ENCODE data around the gene FOXRED2.
"Not testable (repeated sequence)": the region's sequence is repeated elsewhere in the genome, so short reads cannot be mapped to it uniquely, and the experiment has no call there.

The FOXRED2 gene

GRCh38 chr22:36506637-36507517 is at the start of gene FOXRED2:
TSS of gene FOXRED2 (minus strand) at chr22:36507040. CDS start at chr22:36506422, 618 bp downstream.
- peak; percentile 83 to 94 (median 88) for DNase-seq

DNA sequence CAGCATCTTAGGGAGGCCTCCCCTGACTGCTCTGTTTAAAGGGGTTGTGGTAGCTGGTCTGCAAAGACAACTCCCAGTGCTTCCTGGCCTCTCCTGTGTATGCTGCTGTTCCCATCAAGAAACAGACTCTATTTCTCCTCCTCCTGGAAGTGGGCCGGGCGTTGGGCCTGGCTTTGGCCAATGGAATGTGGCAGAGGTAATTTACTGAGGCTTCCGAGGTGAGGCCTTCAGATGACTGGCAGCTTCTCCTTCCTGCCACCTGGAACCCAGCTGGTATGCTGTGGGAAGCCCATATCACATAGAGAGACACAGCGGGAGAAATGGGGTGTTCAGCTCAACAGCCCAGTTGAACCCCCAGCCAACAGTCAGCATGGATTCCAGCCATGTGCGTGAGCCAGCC is 47.3 kb upstream of the FOXRED2 start:
- DNase-seq: no peak

- DNase-seq: peak; percentile 54 to 72 (median 67)
Observed at GRCh38 chr22:36552289-36552688, 45.4 kb upstream of the FOXRED2 start.

GRCh38 chr22:36550701-36551495 is 44.1 kb upstream of the FOXRED2 start:
- no peak for DNase-seq

DNA sequence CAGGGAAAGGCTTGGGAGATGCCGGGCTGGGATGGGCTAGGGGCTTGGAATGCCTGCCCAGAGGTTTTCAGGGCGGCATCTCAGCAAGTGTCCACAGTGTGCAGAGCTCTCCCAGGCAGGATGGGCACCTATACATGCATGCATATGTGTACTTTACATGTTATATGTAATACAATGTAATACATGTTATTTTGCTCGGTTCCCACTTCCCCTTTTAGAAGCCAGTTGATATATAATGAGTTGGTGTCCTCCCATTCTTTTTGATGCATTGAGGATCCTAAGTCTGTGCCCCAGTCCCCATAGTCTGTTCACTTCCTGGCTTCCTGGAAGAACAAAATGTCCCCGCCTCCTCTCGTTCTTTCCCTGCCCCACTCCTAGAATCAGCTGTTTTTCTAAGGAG is 42.2 kb upstream of the FOXRED2 start:
- DNase-seq: no peak

DNA sequence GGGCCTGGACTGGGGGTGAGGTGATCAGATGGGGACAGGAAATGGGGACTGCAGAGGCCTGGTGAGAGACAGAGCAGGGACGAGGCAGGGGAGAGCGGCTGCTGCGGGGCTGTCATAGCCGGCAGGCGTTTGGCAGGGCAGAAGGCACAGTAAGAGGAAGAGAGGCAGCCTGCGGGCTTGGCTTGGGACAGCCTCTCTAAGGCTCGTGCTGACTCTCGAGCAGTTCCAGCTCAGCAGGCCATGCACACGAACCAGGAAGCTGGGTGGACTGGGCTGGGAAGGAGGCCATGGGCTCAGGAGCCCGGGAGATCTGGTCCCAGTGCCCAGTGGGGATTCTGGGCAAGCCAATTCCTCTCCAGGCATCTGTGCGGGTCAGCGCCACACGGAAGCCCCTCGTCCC is 41.8 kb upstream of the FOXRED2 start:
- DNase-seq: no peak

- DNase-seq: peak; percentile 41 to 63 (median 57)
Observed at GRCh38 chr22:36546932-36547331, 40.1 kb upstream of the FOXRED2 start.

- DNase-seq: peak; percentile 70 to 76 (median 74)
Observed at GRCh38 chr22:36546092-36546804, 39.4 kb upstream of the FOXRED2 start.

GRCh38 chr22:36544107-36544620 is 37.3 kb upstream of the FOXRED2 start:
- peak in 1 of 3 donors; percentile 30 for DNase-seq

DNA sequence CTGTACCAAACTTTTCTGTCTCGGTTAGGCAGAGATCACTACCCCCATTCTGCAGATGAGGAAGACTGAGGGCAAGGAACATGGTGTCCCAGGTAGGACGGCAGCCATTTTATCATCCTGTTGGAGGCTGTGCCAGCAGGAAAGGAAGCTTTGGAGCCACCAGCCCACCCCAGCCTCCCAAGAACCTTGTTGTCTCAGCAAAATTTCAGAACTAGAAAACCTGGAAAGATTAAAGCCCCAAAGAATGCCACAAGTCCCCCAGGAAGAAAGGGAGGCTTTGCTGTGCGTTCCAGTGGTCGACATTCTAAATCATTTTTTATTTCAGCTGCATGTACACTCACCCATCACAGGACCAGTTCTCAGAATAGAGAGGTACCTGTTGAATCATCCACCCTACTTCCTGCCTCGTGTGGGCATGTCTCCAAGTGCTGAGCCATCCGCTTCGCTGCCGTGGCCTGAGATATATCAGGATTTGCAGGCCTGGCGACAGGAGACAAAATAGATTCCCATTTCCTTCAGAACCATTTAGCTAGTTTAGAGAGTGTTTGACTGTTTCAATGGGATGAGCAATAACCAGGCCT is 35.1 kb upstream of the FOXRED2 start:
- peak; percentile 39 to 52 (median 46) for DNase-seq

- no peak for DNase-seq
Observed at GRCh38 chr22:36540867-36541642, 34.2 kb upstream of the FOXRED2 start.

- DNase-seq: no peak
Observed at GRCh38 chr22:36538529-36538928, 31.7 kb upstream of the FOXRED2 start.

DNA sequence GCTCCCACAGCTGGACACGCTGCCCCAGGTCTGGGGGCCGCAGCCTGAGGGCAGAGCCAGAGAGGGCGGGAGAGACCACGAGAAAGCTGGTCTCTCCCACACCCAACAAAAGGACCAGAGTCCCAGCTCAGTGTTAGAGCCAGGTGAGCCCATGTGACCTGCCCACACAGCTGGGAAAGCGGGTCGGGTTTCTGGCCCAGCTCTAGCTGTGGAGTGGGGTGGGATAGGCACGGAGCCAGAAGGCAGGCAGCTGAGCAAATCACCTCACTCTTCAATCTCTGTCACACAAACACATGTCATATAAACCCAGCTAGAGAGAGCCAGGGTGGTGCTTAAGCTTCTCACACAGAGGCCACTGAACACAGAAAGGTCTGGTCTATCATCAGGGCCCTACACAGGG is 29.9 kb upstream of the FOXRED2 start:
- DNase-seq: no peak

GRCh38 chr22:36533320-36533719 is 26.5 kb upstream of the FOXRED2 start:
- DNase-seq: not testable (repeated sequence)

DNA sequence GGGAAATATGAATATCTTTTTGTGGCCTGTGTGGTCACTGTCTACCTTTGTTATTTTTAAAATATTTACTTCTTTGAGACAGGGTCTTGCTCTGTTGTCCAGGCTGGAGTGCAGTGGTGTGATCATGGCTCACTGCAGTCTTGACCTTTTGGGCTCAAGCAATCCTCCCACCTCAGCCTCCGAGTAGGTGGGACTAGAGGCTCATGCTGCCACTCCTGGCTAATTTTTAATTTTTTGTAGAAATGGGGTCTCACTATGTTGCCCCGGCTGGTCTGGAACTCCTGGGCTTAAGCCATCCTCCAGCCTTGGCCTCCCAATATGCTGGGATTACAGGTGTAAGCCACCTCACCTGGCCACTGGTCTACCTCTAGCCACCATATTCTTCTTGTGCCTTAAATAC is 25.6 kb upstream of the FOXRED2 start:
- no peak for DNase-seq

- DNase-seq: peak; percentile 99 to 100 (median 100)
Observed at GRCh38 chr22:36528795-36529751, 22.2 kb upstream of the FOXRED2 start, which contains the start of gene EIF3D. TSS of gene EIF3D (minus strand) at chr22:36529166. CDS start at chr22:36526121, 3,045 bp downstream.

DNA sequence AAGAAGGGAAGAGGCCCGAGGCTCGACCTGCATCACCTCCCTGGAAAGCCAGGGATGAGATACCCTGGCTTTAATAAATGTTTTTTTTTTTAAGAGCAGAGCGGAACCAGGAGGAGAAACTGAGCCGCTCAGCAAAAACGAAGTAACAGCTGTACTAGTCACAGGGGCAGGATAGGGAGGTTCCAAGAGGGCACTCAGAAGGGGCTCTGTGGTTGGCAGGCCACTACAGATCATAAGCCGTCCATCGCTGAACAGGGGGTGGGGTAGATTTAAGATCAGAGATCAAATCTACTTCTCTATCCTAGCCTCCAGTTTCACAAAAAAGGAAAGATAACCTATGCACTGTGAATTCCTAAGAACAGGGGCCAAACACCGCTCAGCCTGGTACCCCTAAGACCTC is 21.5 kb upstream of the FOXRED2 start:
- peak; percentile 43 to 53 (median 51) for DNase-seq

- no peak for DNase-seq
Observed at GRCh38 chr22:36522662-36523061, 15.8 kb upstream of the FOXRED2 start.

- DNase-seq: peak in 2 of 3 donors; percentile 29 to 36
Observed at GRCh38 chr22:36520423-36520822, 13.6 kb upstream of the FOXRED2 start.

DNA sequence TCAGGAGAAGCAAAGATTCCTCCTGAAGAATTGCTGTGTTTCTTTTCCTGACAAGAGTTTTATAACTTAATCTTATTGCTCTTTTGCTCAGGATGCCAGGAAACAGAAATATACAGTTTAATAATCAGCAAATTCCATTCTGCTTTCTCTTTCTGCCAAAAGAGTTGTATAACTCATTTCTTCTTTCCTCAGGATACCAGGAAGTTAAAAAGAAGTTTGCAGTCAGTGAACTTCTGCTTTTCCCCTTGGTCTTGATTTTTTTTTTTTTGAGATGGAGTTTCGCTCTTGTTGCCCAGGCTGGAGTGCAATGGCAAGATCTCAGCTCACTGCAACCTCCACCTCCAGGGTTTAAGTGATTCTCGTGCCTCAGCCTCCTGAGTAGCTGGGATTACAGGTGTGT is 13.1 kb upstream of the FOXRED2 start:
- DNase-seq: peak; percentile 50 to 79 (median 69)
